OCI-LY7 (cell line): Measurements from ENCODE around the gene NSUN4.

ENCODE experiments used
- EZH2phosphoT487 ChIP-seq: fragments of 200-600 bp; sonication (generic); IDR thresholded peaks from 2 replicates; pipeline ENCODE4 v1.6.1; 2018; ENCODE audit warnings: low read depth, borderline replicate concordance, mild to moderate bottlenecking, mixed run types, antibody characterized with exemption, low read length, moderate library complexity, mixed read lengths
- TF ChIP-seq, protein P1 (sequence below): fragments of 200-600 bp; sonication (generic); conservative IDR thresholded peaks from 2 replicates; pipeline ENCODE4 v1.5.1; 2014; ENCODE audit warnings: mild to moderate bottlenecking, antibody characterized with exemption, low read length, moderate library complexity, mixed read lengths

- TF ChIP-seq, protein P1, sequence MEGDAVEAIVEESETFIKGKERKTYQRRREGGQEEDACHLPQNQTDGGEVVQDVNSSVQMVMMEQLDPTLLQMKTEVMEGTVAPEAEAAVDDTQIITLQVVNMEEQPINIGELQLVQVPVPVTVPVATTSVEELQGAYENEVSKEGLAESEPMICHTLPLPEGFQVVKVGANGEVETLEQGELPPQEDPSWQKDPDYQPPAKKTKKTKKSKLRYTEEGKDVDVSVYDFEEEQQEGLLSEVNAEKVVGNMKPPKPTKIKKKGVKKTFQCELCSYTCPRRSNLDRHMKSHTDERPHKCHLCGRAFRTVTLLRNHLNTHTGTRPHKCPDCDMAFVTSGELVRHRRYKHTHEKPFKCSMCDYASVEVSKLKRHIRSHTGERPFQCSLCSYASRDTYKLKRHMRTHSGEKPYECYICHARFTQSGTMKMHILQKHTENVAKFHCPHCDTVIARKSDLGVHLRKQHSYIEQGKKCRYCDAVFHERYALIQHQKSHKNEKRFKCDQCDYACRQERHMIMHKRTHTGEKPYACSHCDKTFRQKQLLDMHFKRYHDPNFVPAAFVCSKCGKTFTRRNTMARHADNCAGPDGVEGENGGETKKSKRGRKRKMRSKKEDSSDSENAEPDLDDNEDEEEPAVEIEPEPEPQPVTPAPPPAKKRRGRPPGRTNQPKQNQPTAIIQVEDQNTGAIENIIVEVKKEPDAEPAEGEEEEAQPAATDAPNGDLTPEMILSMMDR, result no peak
- TF ChIP-seq EZH2phosphoT487, result no peak
Measured at GRCh38 chr1:46401964-46402626, 61.5 kb downstream of the NSUN4 start.
